ENCODE results near the gene SLC35D2.
"Not testable (repeated sequence)": the region's sequence is repeated elsewhere in the genome, so short reads cannot be mapped to it uniquely, and the experiment has no call there.

The SLC35D2 gene

DNA sequence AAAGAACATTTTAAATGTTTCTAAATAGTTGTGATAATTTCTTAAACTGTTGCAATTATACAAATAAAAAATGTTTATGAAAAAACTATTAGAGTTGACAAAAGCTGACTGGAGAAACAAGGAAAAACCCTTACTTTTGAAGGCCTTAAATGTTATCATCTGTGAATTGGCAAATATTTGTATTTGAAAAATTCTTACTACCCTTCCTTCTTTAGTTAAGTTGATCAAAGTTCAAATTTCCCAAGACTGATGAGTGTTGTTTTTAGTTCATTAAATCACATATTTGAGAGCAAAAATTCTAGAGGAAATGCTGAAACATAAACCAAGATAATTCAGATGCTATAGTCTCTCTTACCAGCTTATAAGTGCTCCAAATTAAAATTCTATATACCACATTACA, 2.6 kb upstream of the SLC35D2 start:
- Mint-ChIP-seq H3K36me3 (peaks cover 8% of the 10 kb centered on the region), H3K27ac (no peak overlapping the region), H3K4me3 (no peak overlapping the region), H3K4me1 (ENCODE audit: low read depth) (peaks cover 27% of the 10 kb centered on the region), H3K27me3 (no peaks in the 10 kb centered on the region), H3K9me3 (ENCODE audit: low read depth) (no peaks in the 10 kb centered on the region)

DNA sequence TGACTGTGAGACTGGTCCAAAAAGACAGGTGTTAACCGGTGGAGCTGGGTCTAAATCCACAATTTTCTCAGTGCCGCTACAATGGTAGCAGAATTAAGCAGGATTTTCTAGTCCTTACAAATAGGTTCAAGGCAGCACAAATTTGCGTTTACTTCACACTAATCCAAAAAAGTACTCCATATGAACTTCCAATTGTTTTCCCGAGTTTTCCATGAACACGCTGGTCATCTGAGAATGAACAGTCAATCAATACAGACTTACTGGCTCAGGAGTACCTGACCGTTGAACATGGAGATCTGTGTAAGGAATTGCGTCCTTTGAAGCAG, 709 bp downstream of the SLC35D2 start:
- no peak overlapping the region for H3K27ac Mint-ChIP-seq
- H3K4me1 Mint-ChIP-seq (ENCODE audit: low read depth) = peaks cover 39% of the 10 kb centered on the region
- H3K36me3 Mint-ChIP-seq = peaks cover 5% of the 10 kb centered on the region
- H3K4me3 Mint-ChIP-seq = peak overlapping the region; percentile 84
- H3K9me3 Mint-ChIP-seq (ENCODE audit: low read depth) = no peaks in the 10 kb centered on the region
- H3K27me3 Mint-ChIP-seq = no peaks in the 10 kb centered on the region

DNA sequence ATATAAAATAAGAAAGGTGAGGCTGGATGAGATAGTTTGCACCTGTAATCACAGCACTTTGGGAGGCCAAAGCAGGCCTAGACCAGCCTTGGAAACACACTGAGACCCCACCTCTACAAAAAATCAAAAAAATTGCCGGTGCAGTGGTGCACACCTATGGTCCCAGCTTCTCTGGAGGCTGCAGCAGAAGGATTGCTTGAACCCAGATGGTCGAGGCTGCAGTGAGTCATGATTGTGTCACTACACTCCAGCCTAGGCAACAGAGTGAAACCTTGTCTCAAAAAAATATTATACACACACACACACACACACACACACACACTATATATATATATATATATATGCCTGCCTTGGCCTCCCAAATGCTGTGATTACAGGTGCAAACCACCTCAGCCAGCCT, 1.3 kb downstream of the SLC35D2 start:
- Mint-ChIP-seq H3K36me3 (peaks cover 9% of the 10 kb centered on the region), H3K27me3 (no peaks in the 10 kb centered on the region), H3K27ac (no peak overlapping the region), H3K9me3 (ENCODE audit: low read depth) (no peaks in the 10 kb centered on the region), H3K4me1 (ENCODE audit: low read depth) (peaks cover 45% of the 10 kb centered on the region), H3K4me3 (peak overlapping the region; percentile 84)

DNA sequence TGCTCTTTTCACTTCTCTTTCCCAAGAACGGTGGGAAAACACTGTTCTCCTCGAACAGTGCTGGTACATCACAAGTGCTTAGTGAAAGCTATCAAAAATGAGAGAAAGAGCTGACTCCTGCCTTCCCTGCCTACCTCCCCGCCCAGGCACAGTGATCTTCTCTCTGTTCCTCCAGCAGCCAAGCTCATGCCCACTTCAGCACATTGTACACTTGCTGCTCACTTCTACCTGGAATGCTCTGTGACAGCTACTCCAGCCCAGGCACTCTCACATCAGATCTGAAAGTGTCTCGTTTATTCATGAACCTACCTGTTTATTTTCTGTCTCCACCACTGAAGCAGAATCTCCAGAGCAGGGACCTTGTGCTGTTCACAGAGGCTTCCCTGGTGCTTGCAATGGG, 1.8 kb downstream of the SLC35D2 start:
- Mint-ChIP-seq H3K36me3 (peaks cover 9% of the 10 kb centered on the region), H3K27ac (peak overlapping the region; percentile 68), H3K4me1 (ENCODE audit: low read depth) (peaks cover 45% of the 10 kb centered on the region), H3K4me3 (peak overlapping the region; percentile 51), H3K27me3 (no peaks in the 10 kb centered on the region), H3K9me3 (ENCODE audit: low read depth) (no peaks in the 10 kb centered on the region)

DNA sequence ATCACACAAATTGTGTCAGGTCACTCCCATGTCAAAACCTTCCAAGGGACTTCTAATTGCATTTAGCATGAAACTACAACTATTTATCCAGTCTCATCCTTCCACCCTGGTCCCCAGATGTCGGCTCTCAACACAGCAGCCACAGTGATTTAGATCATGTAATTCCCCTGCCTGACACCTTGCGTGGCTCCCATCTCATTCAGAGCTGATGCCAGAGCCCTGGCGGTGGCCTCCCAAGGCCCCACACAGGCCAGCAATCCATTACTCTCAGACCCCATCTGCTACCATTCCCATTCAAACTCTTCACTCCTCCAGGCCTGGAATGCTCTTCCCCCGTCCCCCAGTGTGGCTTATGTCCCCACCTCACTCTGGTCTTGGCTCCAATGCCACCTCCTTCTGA, 2.4 kb downstream of the SLC35D2 start:
- Mint-ChIP-seq H3K4me1 (ENCODE audit: low read depth) (peaks cover 45% of the 10 kb centered on the region), H3K9me3 (ENCODE audit: low read depth) (no peaks in the 10 kb centered on the region), H3K27me3 (no peaks in the 10 kb centered on the region), H3K4me3 (peak overlapping the region; percentile 2), H3K27ac (no peak overlapping the region), H3K36me3 (peaks cover 9% of the 10 kb centered on the region)

DNA sequence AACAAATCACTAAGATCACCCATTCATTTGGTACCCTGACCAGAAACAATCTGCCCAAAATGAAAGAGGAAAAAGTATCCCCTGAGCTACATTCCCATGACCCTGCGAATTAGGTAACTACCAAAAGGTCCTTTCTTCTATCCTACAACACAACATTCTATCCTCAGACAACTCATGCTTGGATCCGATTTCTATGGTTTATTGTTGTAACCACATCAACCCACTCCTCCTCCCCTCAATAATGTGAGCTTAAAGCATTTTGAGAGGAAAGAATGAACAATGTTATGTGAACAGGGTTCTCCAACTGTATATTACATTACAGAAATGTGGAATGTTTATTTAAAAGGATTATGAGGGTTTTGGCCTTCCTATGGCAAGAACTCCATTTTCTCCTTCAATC, 4.0 kb downstream of the SLC35D2 start:
- H3K36me3 Mint-ChIP-seq = peaks cover 11% of the 10 kb centered on the region
- H3K4me1 Mint-ChIP-seq (ENCODE audit: low read depth) = peaks cover 44% of the 10 kb centered on the region
- H3K9me3 Mint-ChIP-seq (ENCODE audit: low read depth) = no peaks in the 10 kb centered on the region
- H3K4me3 Mint-ChIP-seq = no peak overlapping the region
- no peaks in the 10 kb centered on the region for H3K27me3 Mint-ChIP-seq
- no peak overlapping the region for H3K27ac Mint-ChIP-seq

DNA sequence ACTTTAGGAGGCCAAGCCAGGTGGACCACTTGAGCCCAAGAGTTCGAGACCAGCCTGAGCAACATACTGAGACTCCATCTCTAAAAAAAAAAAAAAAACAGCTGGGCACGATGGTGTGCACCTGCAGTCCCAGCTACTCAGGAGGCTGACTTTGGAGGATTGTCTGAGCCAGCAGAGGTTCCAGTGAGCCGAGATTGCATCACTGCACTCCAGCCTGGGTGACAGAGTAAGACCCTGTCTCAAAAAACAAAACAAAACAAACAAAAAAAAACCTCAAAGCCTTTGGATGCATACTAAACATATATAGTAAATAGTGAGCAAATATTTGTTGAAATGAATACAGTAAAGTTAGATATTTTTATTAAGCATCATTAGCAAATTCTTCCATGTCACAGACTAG, 5.3 kb downstream of the SLC35D2 start:
- H3K9me3 Mint-ChIP-seq (ENCODE audit: low read depth) = no peaks in the 10 kb centered on the region
- H3K27ac Mint-ChIP-seq = no peak overlapping the region
- H3K27me3 Mint-ChIP-seq = no peaks in the 10 kb centered on the region
- no peak overlapping the region for H3K4me3 Mint-ChIP-seq
- H3K4me1 Mint-ChIP-seq (ENCODE audit: low read depth) = peaks cover 38% of the 10 kb centered on the region
- H3K36me3 Mint-ChIP-seq = peaks cover 11% of the 10 kb centered on the region

DNA sequence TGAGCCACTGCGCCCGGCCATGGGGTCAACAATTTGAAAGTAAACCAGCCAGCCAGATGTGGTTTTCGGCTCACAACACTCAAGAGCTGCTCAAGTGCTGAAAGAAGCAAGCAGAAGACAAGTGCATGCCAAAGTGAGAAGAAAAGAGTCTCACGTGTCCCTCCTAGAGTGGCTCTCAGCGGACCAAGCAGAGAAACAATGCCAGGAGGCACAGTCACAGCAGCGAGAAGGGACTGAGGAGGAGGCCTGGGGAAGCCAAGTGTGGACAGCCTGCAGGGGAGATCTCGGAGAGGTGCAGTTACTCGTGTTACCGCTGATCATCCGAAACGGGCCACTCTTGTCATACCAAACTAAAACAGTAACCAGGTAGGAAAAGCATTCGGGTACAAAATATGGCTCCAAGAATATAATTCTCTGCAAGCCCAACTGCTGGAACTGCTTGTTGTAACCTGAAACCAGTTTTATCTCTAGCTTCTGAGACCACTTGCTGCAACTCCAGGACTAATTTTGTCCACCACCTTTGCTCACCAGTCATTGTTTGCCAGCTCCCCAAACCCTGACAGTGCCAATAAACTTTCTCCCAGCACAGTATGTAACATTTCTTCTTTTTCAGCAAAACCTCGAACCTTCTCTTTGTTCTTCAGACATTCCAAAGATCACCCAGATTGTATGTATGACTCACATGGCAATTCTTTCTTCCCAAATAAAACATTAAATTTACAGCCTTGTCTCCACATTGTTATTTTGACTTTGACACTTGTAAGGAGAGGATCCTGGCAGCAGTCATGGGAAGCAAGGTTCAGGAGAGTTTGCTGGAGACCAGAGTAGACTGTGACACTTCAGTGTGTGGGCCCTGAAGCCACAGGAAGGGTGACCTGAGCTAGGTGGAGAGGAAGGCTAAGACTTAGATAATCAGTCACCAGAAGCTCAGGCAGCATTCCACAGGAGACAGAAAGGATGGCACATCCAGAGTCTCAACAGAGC, 6.3 kb downstream of the SLC35D2 start:
- Mint-ChIP-seq H3K36me3 (peaks cover 11% of the 10 kb centered on the region), H3K27me3 (no peaks in the 10 kb centered on the region), H3K27ac (peak overlapping the region; percentile 55), H3K4me1 (ENCODE audit: low read depth) (peaks cover 29% of the 10 kb centered on the region), H3K4me3 (no peak overlapping the region), H3K9me3 (ENCODE audit: low read depth) (no peaks in the 10 kb centered on the region)

DNA sequence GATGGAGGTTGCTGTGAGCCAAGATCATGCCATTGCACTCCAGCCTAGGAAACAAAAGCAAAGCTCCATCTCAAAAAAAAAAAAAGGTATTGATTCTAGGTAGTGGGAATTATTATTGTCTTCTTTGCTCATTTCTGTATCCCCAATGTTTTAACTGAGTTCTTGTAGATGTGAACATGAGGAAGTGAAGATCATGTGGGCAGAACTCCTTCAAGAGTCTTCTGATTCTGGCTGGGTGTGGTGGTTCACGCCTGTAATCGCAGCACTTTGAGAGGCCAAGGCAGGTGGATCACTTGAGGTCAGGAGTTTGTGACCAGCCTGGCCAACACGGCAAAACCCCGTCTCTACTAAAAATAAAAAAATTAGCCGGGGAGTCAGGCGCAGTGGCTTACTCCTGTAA, 8.0 kb downstream of the SLC35D2 start:
- H3K4me1 Mint-ChIP-seq (ENCODE audit: low read depth) = peaks cover 14% of the 10 kb centered on the region
- not testable (repeated sequence) for H3K27me3 Mint-ChIP-seq; H3K4me3 Mint-ChIP-seq; H3K36me3 Mint-ChIP-seq; H3K27ac Mint-ChIP-seq; H3K9me3 Mint-ChIP-seq (ENCODE audit: low read depth)

DNA sequence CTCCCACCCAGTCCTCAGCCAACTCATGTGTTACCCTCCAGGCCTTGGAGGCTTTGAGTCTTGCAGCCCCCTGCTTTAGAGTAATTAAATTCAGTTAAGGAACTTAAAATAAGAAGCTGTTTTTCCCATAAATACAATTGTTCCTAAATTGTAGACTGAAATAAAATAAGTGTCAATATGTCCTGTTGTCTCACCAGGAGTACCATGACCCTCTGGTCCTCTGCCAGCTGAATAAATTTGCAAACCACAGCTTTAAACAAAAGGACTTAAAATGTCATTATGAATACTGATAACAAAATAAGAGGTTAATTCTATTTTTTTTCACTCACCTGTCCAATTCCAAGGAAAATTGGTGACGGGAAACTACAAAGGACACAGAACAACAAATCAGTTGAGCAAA, 15.6 kb downstream of the SLC35D2 start:
- Mint-ChIP-seq H3K27ac (no peak overlapping the region), H3K4me3 (no peak overlapping the region), H3K36me3 (peaks cover 7% of the 10 kb centered on the region), H3K27me3 (no peaks in the 10 kb centered on the region), H3K4me1 (ENCODE audit: low read depth) (no peaks in the 10 kb centered on the region), H3K9me3 (ENCODE audit: low read depth) (no peaks in the 10 kb centered on the region)

DNA sequence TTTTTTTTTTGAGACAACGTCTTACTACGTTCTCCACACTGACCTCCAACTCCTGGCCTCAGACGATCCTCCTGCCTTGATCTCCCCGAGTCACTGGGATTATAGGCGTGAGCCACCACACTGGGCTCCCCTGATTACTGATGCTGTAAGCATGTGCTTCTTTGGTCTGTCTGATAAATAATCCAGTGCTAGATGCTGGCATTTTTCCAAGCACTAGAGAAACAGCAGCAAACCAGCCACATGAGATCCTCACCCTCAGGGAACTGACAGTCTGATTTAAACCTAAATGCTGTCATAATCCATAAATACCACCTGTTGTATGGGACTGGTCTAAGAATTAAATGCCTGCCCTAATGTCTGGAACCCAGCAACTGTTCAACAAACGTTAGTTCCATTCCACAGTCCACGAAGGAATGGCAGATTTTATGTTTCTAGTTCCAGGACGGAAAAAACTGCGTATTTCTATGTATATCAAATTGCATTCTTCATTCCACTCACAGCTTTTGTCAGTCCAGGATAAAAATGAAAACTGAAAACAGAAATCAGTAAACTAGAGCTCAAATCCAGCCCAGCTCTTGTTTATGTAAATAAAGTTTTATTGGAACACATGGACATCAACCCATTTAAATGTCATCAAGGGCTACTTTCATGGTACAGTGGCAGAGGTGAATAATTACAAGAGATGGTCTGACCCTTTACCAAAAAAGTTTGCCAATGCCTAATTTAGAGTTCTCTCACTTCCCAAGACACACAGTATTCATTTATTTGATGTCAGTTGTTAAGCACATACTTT, 20.1 kb downstream of the SLC35D2 start:
- H3K4me1 Mint-ChIP-seq (ENCODE audit: low read depth) = no peaks in the 10 kb centered on the region
- no peak overlapping the region for H3K4me3 Mint-ChIP-seq
- no peaks in the 10 kb centered on the region for H3K9me3 Mint-ChIP-seq (ENCODE audit: low read depth)
- no peak overlapping the region for H3K27ac Mint-ChIP-seq
- peaks cover 7% of the 10 kb centered on the region for H3K36me3 Mint-ChIP-seq
- H3K27me3 Mint-ChIP-seq = no peaks in the 10 kb centered on the region

DNA sequence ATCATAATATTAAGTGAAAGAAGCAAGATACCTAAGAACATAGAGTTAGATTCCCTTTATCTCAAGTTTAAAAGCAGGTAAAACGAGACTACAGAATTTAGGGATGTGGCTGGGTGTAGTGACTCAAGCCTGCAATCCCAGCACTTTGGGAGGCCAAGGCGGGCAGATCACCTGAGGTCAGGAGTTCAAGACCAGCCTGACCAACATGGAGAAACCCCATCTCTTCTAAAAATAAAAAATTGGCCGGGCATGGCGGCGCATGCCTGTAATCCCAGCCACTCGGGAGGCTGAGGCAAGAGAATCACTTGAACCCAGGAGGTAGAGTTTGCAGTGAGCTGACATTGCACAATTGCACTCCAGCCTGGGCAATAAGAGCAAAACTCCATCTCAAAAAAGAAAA, 21.4 kb downstream of the SLC35D2 start:
- H3K36me3 Mint-ChIP-seq; H3K9me3 Mint-ChIP-seq (ENCODE audit: low read depth); H3K27me3 Mint-ChIP-seq; H3K4me3 Mint-ChIP-seq; H3K27ac Mint-ChIP-seq; H3K4me1 Mint-ChIP-seq (ENCODE audit: low read depth): not testable (repeated sequence)

DNA sequence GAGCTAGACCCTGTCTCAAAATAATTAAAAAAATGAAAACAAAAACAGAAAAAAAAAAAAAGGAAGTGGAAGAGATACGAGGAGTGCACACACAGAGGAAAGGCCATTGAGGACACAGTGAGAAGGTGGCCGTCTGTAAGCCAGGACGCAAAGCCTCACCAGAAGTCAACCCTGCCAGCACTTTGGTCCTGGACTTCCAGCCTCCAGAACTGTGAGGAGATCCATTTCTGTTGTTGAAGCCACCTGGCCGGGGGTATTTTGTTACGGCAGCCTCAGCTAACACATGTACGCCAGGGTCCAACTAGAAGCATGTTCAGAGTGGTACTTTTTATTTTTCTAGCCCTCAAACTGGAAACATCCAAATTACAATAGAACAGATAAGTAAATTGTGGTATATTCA, 21.8 kb downstream of the SLC35D2 start:
- Mint-ChIP-seq H3K4me3 (no peak overlapping the region), H3K36me3 (peaks cover 9% of the 10 kb centered on the region), H3K27ac (no peak overlapping the region), H3K9me3 (ENCODE audit: low read depth) (no peaks in the 10 kb centered on the region), H3K4me1 (ENCODE audit: low read depth) (no peaks in the 10 kb centered on the region), H3K27me3 (no peaks in the 10 kb centered on the region)

DNA sequence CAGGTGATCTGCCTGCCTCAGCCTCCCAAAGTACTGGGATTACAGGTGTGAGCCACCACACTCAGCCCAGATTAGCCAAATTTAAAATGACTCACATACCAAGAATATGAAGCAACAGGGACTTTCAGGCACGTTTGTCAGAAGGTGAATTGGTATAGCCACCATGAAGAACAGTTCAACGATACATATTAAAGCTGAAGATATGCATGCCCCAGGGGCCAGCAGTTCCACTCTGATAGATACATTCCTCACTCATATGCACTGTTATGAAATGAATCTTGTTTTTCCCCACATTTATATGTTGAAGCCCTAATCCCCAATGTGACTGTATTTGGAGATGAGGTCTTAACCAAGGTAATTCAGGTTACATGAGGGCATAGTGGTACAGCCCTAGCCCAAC, 22.5 kb downstream of the SLC35D2 start:
- H3K4me1 Mint-ChIP-seq (ENCODE audit: low read depth) = no peaks in the 10 kb centered on the region
- no peak overlapping the region for H3K27ac Mint-ChIP-seq
- H3K36me3 Mint-ChIP-seq = peaks cover 9% of the 10 kb centered on the region

DNA sequence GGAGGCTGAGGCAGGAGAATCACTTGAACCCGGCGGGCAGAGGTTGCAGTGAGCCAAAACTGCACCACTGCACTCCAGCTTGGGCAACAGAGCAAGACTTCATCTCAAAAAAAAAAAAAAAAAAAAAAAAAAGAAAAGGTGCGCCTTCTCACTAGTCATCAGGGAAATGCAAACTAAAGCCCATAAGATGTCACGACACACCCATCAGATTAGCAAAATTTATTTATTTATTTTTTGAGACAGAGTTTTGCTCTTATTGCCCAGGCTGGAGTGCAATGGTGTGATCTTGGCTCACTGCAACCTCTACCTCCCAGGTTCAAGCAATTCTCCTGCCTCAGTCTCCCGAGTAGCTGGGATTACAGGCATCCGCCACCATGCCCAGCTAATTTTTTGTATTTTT, 23.0 kb downstream of the SLC35D2 start:
- not testable (repeated sequence) for H3K9me3 Mint-ChIP-seq (ENCODE audit: low read depth); H3K4me1 Mint-ChIP-seq (ENCODE audit: low read depth); H3K27me3 Mint-ChIP-seq; H3K36me3 Mint-ChIP-seq; H3K4me3 Mint-ChIP-seq; H3K27ac Mint-ChIP-seq

More for the DNA sequence above, 22.5 kb downstream of the SLC35D2 start:
- H3K27me3 Mint-ChIP-seq = no peaks in the 10 kb centered on the region
- H3K9me3 Mint-ChIP-seq (ENCODE audit: low read depth) = no peaks in the 10 kb centered on the region
- no peak overlapping the region for H3K4me3 Mint-ChIP-seq
